ENCODE results near the gene TRPM4.
"Not testable (repeated sequence)": the region's sequence is repeated elsewhere in the genome, so short reads cannot be mapped to it uniquely, and the experiment has no call there.

The TRPM4 gene

GRCh38 chr19:49180659-49181058, 23.1 kb downstream of the TRPM4 start:
- TF ChIP-seq CTCF (IDR thresholded peaks at IDR 0.05; ENCODE audit: unreplicated experiment in 3 of 3): no peak
- H3K4me3 Mint-ChIP-seq: no peak overlapping the region
- H3K4me1 Mint-ChIP-seq: no peaks in the 10 kb centered on the region
- H3K9me3 Mint-ChIP-seq: peaks cover 9% of the 10 kb centered on the region
- peaks cover 48% of the 10 kb centered on the region for H3K36me3 Mint-ChIP-seq (ENCODE audit: low read depth)
- no peak overlapping the region for H3K27ac Mint-ChIP-seq
- H3K27me3 Mint-ChIP-seq (ENCODE audit: low read depth): no peaks in the 10 kb centered on the region

- not testable (repeated sequence) for H3K27ac Mint-ChIP-seq; H3K4me1 Mint-ChIP-seq; H3K27me3 Mint-ChIP-seq (ENCODE audit: low read depth); H3K4me3 Mint-ChIP-seq; H3K9me3 Mint-ChIP-seq
- H3K36me3 Mint-ChIP-seq (ENCODE audit: low read depth): peaks cover 54% of the 10 kb centered on the region
Observed at GRCh38 chr19:49182010-49182847, 24.6 kb downstream of the TRPM4 start.

- Mint-ChIP-seq H3K4me1 (no peaks in the 10 kb centered on the region), H3K27ac (no peak overlapping the region), H3K27me3 (ENCODE audit: low read depth) (no peaks in the 10 kb centered on the region), H3K9me3 (peaks cover 9% of the 10 kb centered on the region), H3K4me3 (no peak overlapping the region), H3K36me3 (ENCODE audit: low read depth) (peaks cover 60% of the 10 kb centered on the region)
- TF ChIP-seq CTCF (IDR thresholded peaks at IDR 0.05; ENCODE audit: unreplicated experiment in 3 of 3): no peak
Observed at GRCh38 chr19:49182848-49183375, 25.3 kb downstream of the TRPM4 start.

- H3K4me1 Mint-ChIP-seq: no peaks in the 10 kb centered on the region
- H3K27me3 Mint-ChIP-seq (ENCODE audit: low read depth): no peaks in the 10 kb centered on the region
- peaks cover 9% of the 10 kb centered on the region for H3K9me3 Mint-ChIP-seq
- H3K27ac Mint-ChIP-seq: no peak overlapping the region
- H3K4me3 Mint-ChIP-seq: no peak overlapping the region
- peaks cover 72% of the 10 kb centered on the region for H3K36me3 Mint-ChIP-seq (ENCODE audit: low read depth)
- TF ChIP-seq CTCF (IDR thresholded peaks at IDR 0.05; ENCODE audit: unreplicated experiment in 3 of 3): no peak
Observed at GRCh38 chr19:49186108-49186507, 28.5 kb downstream of the TRPM4 start.

GRCh38 chr19:49188626-49189200, 31.1 kb downstream of the TRPM4 start:
- H3K9me3 Mint-ChIP-seq: peaks cover 5% of the 10 kb centered on the region
- no peak overlapping the region for H3K4me3 Mint-ChIP-seq
- no peaks in the 10 kb centered on the region for H3K27me3 Mint-ChIP-seq (ENCODE audit: low read depth)
- TF ChIP-seq CTCF (IDR thresholded peaks at IDR 0.05; ENCODE audit: unreplicated experiment in 3 of 3): no peak
- H3K4me1 Mint-ChIP-seq: no peaks in the 10 kb centered on the region
- peaks cover 69% of the 10 kb centered on the region for H3K36me3 Mint-ChIP-seq (ENCODE audit: low read depth)
- no peak overlapping the region for H3K27ac Mint-ChIP-seq

- H3K9me3 Mint-ChIP-seq: no peaks in the 10 kb centered on the region
- no peaks in the 10 kb centered on the region for H3K27me3 Mint-ChIP-seq (ENCODE audit: low read depth)
- no peak overlapping the region for H3K27ac Mint-ChIP-seq
- peaks cover 69% of the 10 kb centered on the region for H3K36me3 Mint-ChIP-seq (ENCODE audit: low read depth)
- no peak overlapping the region for H3K4me3 Mint-ChIP-seq
- H3K4me1 Mint-ChIP-seq: no peaks in the 10 kb centered on the region
- TF ChIP-seq CTCF (IDR thresholded peaks at IDR 0.05; ENCODE audit: unreplicated experiment in 3 of 3): no peak
Observed at GRCh38 chr19:49189259-49189658, 31.7 kb downstream of the TRPM4 start.
